ENCODE data around the gene RASA1.
"Not testable (repeated sequence)": the region's sequence is repeated elsewhere in the genome, so short reads cannot be mapped to it uniquely, and the experiment has no call there.

The RASA1 gene

GRCh38 chr5:87267574-87268125, at the start of gene RASA1:
TSS of gene RASA1 (plus strand) at chr5:87267883. CDS start at chr5:87268452, 569 bp downstream.
- DNase-seq: peak; percentile 96

- peak; percentile 51 for DNase-seq
These were observed 37.9 kb upstream of the RASA1 start for GRCh38 chr5:87229780-87230179.

- DNase-seq: no peak
These were observed 36.5 kb upstream of the RASA1 start for GRCh38 chr5:87231037-87231808.

- DNase-seq: no peak
These were observed 34.5 kb upstream of the RASA1 start for GRCh38 chr5:87233143-87233542.

- DNase-seq: no peak
These were observed 26.1 kb upstream of the RASA1 start for GRCh38 chr5:87241555-87241954.

- no peak for DNase-seq
These were observed 25.4 kb upstream of the RASA1 start for GRCh38 chr5:87242242-87242641.

GRCh38 chr5:87243161-87243844, 24.4 kb upstream of the RASA1 start:
- peak; percentile 45 for DNase-seq

GRCh38 chr5:87245451-87245850, 22.2 kb upstream of the RASA1 start:
- DNase-seq: no peak

GRCh38 chr5:87246061-87246460, 21.6 kb upstream of the RASA1 start:
- DNase-seq: no peak

GRCh38 chr5:87252283-87252605, 15.4 kb upstream of the RASA1 start:
- no peak for DNase-seq

- no peak for DNase-seq
These were observed 13.6 kb upstream of the RASA1 start for GRCh38 chr5:87254035-87254434.

- no peak for DNase-seq
These were observed 9.2 kb upstream of the RASA1 start for GRCh38 chr5:87258507-87258906.

GRCh38 chr5:87260604-87261192, 7.0 kb upstream of the RASA1 start:
- no peak for DNase-seq

- no peak for DNase-seq
These were observed 4.2 kb upstream of the RASA1 start for GRCh38 chr5:87263498-87263897.

GRCh38 chr5:87266914-87267573, 639 bp upstream of the RASA1 start:
- DNase-seq: no peak

- peak; percentile 54 for DNase-seq
These were observed 665 bp downstream of the RASA1 start for GRCh38 chr5:87268126-87268969.

- peak; percentile 16 for DNase-seq
These were observed 1.3 kb downstream of the RASA1 start for GRCh38 chr5:87268970-87269377.

- DNase-seq: not testable (repeated sequence)
These were observed 3.2 kb downstream of the RASA1 start for GRCh38 chr5:87270888-87271287.

GRCh38 chr5:87276655-87277054, 9.0 kb downstream of the RASA1 start:
- DNase-seq: no peak

GRCh38 chr5:87277279-87277835, 9.7 kb downstream of the RASA1 start:
- peak; percentile 32 for DNase-seq

GRCh38 chr5:87278590-87279100, 11.0 kb downstream of the RASA1 start:
- no peak for DNase-seq

- DNase-seq: no peak
These were observed 14.6 kb downstream of the RASA1 start for GRCh38 chr5:87282269-87282668.

Measured in EL (cell line).